ENCODE results near the gene WDR43. TPM values are rescaled to one million over a fixed set of nuclear protein-coding genes. Genes with fewer than 3 reads are reported as not detected.

Gene WDR43
- total RNA-seq, 4 donors from 2014 or later = 25.3 to 43.7 (median 30.4) TPM

GRCh38 chr2:28944535-28945248, 50.2 kb downstream of the WDR43 start:
- Histone ChIP-seq H3K27ac (no peak overlapping the region), H3K36me3 (peaks cover 46 to 51% of the 10 kb centered on the region in 2 donors), H3K27me3 (no peaks in the 10 kb centered on the region), H3K4me1 (no peaks in the 10 kb centered on the region), H3K9me3 (no peaks in the 10 kb centered on the region), H3K4me3 (replicated peaks in 1 of 3) (no peak overlapping the region)
- 81 to 94% methylated on average over 14 of the region's 14 CpGs for WGBS, 2 donors
- intact Hi-C loops (cut with DNase I) = no loop called here
- no peak for TF ChIP-seq POLR2A (IDR thresholded peaks at IDR 0.05)
- TF ChIP-seq, protein P1, sequence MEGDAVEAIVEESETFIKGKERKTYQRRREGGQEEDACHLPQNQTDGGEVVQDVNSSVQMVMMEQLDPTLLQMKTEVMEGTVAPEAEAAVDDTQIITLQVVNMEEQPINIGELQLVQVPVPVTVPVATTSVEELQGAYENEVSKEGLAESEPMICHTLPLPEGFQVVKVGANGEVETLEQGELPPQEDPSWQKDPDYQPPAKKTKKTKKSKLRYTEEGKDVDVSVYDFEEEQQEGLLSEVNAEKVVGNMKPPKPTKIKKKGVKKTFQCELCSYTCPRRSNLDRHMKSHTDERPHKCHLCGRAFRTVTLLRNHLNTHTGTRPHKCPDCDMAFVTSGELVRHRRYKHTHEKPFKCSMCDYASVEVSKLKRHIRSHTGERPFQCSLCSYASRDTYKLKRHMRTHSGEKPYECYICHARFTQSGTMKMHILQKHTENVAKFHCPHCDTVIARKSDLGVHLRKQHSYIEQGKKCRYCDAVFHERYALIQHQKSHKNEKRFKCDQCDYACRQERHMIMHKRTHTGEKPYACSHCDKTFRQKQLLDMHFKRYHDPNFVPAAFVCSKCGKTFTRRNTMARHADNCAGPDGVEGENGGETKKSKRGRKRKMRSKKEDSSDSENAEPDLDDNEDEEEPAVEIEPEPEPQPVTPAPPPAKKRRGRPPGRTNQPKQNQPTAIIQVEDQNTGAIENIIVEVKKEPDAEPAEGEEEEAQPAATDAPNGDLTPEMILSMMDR (IDR thresholded peaks at IDR 0.05) = no peak
- DNase-seq = no peak

DNA sequence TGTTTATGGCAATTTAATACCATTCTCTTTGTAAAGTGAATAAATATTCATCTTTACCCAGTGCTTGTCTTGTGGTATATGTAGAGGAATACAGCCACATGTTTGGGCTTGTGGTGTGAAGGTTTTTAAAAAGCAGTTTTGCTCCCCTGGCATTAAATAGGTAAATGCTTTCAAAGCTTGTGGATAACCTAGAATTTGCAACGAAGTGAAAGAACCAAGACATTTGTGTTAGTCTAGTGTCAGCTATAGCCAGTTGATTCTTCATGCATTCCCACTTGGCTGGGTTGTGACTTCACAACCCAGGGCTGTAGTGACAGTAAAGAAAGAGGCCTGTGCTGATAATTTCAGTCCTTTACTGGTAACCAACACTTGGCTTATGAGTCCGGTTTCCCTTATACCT, 53.7 kb downstream of the WDR43 start:
- intact Hi-C loops (cut with DNase I) = no loop called here
- Histone ChIP-seq H3K9me3 (no peaks in the 10 kb centered on the region), H3K4me1 (no peaks in the 10 kb centered on the region), H3K27ac (no peak overlapping the region), H3K4me3 (replicated peaks in 1 of 3) (no peak overlapping the region), H3K27me3 (no peaks in the 10 kb centered on the region), H3K36me3 (peaks cover 27 to 42% of the 10 kb centered on the region in 2 donors)
- 95 to 96% methylated on average over 2 of the region's 2 CpGs for WGBS, 2 donors
- no peak for DNase-seq
- TF ChIP-seq POLR2A (IDR thresholded peaks at IDR 0.05) = no peak
- TF ChIP-seq, protein P1 (IDR thresholded peaks at IDR 0.05) = no peak

DNA sequence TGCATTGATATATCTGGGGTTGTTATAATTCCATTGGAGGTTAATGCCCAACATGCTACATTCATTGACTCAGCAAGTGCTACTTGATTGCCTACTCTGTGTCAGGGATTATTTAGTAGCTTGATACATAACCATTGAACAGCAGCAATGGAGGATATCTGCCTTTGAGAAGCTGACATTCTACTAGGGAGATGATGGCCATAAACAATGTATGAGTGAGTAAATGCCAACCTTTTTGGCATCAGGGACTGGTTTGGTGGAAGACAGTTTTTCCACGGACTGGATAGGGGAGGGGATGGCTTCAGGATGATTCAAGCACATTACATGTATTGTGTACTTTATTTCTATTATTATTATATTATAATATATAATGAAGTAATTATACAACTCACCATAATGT, 54.7 kb downstream of the WDR43 start:
- H3K36me3 ChIP-seq = peaks cover 19 to 35% of the 10 kb centered on the region in 2 donors

GRCh38 chr2:28949617-28950305, 55.3 kb downstream of the WDR43 start:
- Histone ChIP-seq H3K27me3 (no peaks in the 10 kb centered on the region), H3K4me3 (replicated peaks in 1 of 3) (no peak overlapping the region), H3K36me3 (peaks cover 19 to 35% of the 10 kb centered on the region in 2 donors), H3K27ac (no peak overlapping the region), H3K4me1 (no peaks in the 10 kb centered on the region), H3K9me3 (no peaks in the 10 kb centered on the region)
- intact Hi-C loops (cut with DNase I) = loop anchor here (10.0 kb wide), 1 partner anchor 1125 kb away; no protein-coding TSS in a partner anchor
- TF ChIP-seq POLR2A (IDR thresholded peaks at IDR 0.05) = no peak
- TF ChIP-seq, protein P1 (IDR thresholded peaks at IDR 0.05) = no peak
- 89 to 90% methylated on average over 11 of the region's 11 CpGs for WGBS, 2 donors
- no peak for DNase-seq

More for the DNA sequence above, 54.7 kb downstream of the WDR43 start:
- Histone ChIP-seq H3K27ac (no peak overlapping the region), H3K4me1 (no peaks in the 10 kb centered on the region), H3K27me3 (no peaks in the 10 kb centered on the region), H3K4me3 (replicated peaks in 1 of 3) (no peak overlapping the region), H3K9me3 (no peaks in the 10 kb centered on the region)
- TF ChIP-seq, protein P1 (IDR thresholded peaks at IDR 0.05) = no peak
- TF ChIP-seq POLR2A (IDR thresholded peaks at IDR 0.05) = no peak
- no peak for DNase-seq
- 89 to 100% methylated on average over 1 of the region's 1 CpG for WGBS, 2 donors
- intact Hi-C loops (cut with DNase I) = no loop called here

All from thyroid gland (tissue), 4 donors.